Measurements from ENCODE around the gene ST13.
"Not testable (repeated sequence)": the region's sequence is repeated elsewhere in the genome, so short reads cannot be mapped to it uniquely, and the experiment has no call there.

The ST13 gene

DNA sequence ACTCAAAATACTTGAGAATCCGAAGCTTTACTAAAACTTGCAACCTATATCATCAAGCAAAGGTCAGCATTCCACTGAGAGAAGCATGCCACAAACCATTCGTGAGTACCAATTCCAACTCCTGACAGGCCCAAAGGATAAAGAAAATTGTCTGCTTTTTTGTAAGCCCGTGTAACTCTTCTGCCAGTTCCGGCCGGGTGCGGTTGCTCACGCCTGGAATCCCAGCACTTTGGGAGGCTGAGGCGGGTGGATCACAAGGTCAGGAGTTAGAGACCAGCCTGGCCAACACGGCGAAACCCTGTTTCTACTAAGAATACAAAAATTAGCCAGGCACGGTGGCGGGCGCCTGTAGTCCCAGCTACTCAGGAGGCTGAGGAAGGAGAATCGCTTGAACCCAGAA lies 74.7 kb downstream of the ST13 start:
- DNase-seq (ENCODE audit: low read depth): not testable (repeated sequence)

All from stimulated activated CD8-positive, alpha-beta memory T cell treated with anti-CD3 and anti-CD28 coated beads, Interleukin-15, amount 100 ng/mL, for 1 hour (primary cell).